Stimulated activated CD8-positive, alpha-beta memory T cell treated with anti-CD3 and anti-CD28 coated beads, Interleukin-15, amount 100 ng/mL, for 48 hours (primary cell): ENCODE measurements around the gene POU6F2.

Experiments
- DNase-seq, 2 donors: peaks; one replicate each; pipeline ENCODE4 v3.0.0-alpha.2; 2020; ENCODE audit warnings: low read depth in 2 of 2

Gene POU6F2

DNA sequence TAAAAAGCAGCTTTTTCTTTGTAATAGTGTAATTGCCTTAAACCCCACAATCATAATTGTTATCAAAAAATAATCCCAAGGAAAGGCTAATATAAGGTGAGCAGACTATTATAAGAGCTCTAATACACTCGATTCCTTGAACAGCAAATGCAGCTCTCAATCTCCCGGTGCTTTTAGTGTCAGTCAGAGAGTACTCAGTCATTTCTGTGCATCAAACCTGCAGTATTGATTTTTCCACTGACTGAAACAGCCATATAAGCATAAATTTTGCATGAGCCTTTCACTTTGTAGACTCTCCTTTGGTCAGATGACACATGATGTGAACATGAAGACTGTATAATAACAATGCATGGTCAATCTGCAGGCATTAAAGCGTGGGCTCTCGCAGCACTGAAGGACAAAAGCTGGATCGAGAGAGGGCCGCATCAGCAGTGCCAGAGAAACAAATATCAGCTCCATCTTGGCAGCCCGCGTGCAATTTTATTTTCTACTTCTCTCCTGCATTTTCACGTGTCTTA is 272.0 kb downstream of the POU6F2 start:
- no peak for DNase-seq

DNA sequence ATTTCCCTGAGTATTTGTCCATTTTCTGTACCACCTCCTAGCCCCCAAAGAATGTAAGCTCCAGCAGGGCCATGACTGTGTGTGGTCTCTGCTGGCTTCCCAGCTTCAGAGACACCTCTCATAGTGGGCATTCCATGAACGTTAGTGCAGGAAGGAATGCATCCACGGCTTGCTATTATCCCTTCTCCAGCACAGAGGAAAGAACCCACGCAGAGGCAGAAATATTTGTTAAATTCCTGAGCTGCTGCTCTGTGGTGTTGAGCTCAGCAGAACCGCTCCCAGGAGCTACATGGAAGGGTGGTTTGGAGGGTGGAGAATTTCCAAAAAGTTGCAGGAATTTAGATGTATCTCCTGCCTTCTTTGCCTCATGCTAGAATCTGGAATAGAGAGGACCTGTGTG is 275.2 kb downstream of the POU6F2 start:
- no peak for DNase-seq

DNA sequence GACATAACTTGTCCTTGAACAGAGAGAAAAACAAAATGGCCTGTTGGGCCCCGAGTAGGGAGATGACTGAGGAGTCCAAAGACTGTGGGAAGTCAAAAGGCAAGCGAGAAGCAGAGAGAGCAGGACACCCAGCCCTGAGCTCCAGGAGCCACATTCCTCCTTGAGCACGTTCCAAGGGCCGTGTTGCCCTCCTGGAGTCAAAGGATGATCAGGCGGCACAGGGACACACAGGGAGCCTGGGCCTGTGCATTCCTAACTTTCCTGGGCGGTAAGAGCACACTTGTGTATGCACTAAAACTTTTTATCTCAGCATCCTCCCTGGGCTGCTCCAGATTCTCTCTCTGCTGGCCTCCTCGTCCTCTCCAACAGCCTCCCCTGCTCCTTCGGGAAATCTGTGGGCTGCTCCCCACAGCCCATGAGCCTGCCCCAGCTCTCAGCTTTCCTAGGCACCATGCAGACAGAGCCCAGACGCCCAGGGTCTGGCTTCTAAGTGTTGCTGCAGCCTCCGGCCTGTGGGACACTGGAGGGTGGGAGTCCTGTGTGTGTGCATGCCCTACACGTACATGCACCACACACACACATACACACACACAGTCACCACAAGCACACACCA is 281.8 kb downstream of the POU6F2 start:
- no peak for DNase-seq

DNA sequence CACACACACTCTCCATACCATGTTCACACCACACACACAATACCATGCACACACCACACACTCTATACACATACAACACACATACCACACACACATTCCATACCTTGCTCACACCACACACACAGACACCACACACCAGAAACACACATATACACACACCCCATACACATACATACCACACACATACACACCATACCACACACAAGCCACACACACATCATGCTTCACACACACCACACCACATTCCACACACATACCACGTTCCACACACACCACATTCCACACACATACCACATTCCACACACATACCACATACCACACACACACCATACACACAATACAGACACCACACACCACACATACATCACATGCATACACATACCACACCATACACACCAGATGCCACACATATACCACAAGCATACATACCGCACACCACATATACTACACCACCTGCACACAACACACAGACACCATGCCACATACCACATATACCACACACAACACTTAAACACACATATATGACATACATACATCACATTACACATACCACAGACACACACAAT is 282.7 kb downstream of the POU6F2 start:
- no peak for DNase-seq

DNA sequence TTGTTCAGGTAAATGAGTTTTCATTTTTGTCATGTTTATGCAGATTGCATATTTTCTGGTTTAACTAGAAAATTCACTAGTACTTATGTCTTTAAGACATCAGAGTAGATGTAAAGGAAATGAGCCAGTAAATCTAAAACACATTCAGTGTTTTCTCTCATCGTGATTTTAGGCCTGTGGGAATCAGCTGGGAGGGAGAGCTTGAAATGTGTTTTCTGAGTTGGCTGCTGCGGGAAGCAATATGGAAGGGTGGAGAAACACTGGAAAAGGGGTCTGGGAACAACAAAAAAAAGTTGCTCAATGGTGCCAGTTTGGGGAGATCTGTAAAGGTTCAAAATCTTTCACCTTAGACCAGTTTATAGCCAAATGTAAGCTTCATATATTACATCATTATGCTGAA is 284.1 kb downstream of the POU6F2 start:
- no peak for DNase-seq

DNA sequence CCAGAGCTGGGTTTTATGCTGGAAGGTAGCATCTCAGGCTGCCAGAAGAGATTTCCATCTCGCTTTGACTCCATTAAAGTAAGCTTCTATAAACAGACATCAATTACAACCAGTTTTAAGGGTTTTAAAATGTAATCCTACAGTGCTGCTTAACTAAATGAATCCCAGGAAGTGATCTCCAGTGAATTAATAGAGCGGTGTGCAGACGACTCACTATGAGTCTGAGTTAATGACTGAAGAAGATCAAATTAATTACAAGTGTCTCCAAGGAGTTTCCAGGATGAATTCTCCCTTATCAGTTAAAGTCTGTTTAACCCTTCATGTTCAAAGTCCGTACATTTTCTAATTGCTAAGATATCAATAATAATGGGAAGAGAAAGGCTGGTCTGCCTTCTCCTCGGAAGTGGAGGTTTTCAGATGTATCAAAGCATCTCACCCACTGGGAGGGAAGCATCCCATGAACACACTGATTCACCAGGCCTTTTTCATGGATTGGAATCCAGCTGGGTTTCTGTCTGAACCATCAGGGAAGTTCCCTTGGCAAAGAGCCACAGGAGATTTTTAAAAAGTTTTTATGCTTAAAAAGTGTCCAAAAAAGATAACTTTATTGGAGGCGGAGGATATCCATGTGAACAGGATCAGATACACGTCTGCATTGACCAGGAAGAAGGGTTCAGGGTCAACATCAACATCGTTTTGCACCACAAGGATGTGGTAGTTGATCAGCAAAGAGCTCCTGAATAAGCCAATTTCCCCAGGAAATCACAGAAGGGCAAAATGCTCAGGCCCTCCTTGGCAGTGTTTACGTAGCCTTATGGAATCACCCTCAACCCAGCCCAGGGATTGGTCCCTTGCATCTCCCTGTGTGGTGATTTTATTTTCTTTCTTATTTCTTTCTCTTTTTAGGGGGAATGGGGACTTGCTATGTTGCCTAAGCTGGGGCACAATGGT is 288.2 kb downstream of the POU6F2 start:
- no peak for DNase-seq

DNA sequence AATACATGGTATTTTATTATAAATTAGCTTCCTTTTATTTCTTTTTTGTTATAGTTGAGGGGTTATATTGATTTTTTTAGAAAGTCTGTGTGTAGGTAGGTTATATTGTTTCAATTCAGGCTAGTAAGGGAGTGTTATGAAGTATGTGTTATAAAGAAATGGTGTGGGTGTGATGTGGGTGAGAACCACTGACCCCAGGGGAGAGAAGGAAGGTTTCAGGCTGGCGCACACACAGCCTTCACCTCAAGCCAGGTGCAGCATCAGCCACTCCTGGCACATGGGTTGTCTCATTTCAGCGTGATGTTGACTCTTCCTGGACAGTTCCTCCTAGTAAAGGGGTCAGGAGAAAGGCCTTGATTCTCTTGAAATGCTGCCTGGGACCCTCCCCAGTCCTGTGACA is 291.3 kb downstream of the POU6F2 start:
- no peak for DNase-seq

DNA sequence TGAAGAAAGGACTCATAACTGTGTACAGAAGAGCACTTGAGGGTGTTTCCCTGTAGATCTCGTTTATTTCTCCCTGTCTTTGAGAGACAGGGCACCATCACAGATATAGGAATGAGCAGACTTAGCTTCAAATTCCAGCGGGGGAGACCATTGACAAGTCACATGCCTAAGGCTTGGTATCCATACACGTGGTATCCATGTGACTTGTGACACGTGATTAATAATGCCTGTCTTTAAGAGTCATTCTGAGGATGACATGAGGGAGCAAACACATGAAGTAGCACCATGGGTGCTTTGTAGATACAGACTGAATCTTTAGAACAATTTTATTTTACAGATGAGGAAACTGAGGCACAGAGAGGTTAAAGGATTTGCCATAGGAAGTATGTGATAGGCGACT is 292.3 kb downstream of the POU6F2 start:
- DNase-seq: no peak

DNA sequence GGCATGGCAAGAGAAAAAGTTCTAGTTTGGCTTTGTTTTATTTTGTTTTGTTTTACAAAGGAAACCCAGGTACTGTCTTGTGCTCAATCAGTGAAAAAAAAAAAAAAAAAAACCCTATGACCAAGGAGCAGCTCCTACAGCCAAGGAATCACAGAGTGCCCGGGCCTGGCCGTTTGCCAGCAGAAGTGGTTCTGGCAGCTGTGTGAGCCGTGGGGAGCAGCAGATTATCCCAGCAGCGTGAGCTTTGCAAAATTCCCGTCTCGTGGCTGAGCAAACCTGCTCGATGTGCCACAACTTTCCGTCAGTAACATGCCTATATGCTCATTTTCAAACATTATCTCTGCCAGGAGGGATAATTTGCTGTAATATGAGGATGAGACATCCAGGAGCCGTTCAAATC is 293.7 kb downstream of the POU6F2 start:
- no peak for DNase-seq

DNA sequence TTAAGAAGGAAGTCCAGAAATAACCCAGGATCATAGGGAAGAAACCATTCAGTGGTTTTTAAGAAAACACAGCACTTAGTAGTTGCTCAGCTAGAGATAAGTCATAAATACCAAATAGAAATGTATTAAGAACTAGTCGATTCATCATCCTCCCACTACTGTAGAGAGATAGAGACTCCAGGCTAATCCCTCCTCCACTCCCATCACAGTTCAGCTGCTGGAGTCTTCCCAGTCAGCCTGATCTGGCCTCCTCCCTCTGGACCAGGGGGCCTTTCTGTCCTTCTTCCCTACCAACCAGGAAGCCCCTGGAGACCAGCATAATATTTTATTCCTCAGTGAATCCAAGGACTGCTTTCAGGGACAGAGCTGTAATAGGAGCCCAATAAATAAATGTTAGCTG is 294.4 kb downstream of the POU6F2 start:
- DNase-seq: no peak

DNA sequence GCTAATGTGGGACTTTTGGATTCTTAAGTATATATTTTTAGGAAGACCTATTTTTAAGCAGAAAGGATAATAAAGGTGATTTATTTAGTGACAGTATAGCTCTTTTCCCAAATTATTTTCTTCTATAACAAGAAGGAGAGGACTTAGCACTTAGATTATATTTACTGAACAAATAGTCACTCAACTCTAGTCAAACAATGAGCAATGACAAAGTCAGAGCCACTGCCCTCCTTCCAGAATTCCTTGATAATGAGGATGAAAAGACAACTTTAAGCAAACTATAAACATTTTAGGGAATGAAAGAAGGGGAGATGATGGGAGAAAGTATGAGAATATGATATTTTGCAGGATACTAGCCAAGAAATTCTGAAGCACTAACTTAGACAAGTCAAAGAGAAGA is 295.0 kb downstream of the POU6F2 start:
- DNase-seq: no peak

DNA sequence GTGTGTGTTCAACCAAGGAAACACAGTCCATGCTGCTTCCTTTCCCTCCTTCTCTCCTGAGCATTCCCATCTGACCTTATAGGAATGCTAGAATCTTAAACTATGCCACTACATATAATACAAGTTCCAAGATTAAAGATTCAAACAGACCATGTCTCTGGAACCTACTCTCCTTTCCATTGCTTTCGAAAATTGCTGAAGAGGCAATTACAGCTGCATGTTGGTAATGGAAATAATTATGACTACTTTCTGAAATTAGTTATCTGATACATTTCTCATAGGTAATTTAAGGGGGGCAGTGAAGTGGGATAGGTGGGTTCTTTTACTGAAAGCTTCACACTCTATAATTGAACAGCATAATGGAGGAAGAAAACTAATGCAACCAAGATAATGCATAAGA is 302.6 kb downstream of the POU6F2 start:
- no peak for DNase-seq

DNA sequence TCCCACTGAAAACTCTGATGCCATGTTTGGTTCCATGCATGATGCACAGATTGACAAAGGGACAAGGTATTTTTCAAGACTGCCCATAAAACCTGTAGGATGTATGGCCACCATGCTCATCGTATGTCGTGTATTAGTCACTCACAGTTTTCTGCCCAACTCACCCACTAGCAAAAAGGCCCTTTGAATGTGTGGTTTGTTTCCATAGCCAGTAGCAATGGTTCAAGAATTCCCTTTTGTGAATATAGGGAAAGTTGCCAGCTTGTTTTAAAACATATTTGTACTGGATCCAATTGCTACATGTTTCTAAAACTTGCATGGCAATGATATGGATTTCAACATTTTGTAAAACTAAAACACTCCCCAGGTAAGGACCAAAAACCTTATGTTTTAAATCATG is 307.5 kb downstream of the POU6F2 start:
- DNase-seq: no peak

DNA sequence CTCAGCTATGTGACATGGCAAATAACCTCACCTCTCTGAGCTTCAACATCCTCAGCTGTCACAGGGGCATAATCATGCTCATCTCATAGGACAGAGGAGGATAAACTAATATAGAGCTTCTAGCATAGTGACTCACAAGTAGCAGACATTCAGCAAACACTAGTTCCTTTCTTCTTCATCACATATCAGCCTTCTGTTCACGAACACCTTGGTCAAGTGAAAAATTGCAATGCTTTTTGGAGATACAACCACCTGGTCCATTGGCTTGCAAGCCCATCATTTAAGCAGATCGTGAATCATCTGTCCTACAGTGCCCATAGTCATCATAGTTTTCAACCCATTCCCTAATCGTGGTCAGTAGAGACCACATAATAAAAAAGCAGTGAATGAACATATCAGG is 310.6 kb downstream of the POU6F2 start:
- DNase-seq: no peak

DNA sequence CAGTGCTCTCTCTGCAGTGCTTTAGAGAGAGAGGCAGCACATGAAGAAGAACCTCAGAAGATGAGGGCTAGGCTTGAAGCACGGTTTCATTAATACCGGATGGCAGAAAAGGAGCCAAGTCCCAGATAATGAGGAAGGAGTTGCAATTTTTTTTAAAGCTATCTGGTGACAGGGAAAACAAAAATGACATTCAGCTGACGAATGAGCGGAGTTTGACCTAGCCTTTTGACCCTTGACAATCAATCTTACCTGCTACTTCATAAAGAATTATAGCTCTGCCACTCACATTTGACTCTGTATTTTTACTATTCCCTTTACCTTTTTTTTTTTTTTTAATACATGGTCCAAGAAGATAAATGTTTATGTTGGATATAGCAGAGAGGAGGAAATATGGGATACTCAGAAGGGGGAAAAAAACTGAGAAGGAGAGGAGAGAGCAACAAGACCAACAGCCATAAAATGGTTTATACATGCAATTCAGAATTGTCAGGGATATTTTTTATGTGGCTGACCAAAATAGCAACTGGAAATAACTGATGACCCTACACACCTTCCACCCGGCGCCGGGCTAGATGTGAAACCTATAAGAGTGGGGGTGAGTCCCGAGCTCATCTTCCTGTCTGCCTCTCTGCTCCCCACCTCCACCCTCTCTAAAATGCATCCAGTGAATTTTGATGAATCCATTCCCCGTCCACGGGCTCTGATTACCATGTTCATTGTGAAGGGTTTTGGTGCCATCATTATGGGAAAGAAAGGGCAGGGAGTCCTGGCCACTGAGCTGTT is 314.1 kb downstream of the POU6F2 start:
- no peak for DNase-seq

DNA sequence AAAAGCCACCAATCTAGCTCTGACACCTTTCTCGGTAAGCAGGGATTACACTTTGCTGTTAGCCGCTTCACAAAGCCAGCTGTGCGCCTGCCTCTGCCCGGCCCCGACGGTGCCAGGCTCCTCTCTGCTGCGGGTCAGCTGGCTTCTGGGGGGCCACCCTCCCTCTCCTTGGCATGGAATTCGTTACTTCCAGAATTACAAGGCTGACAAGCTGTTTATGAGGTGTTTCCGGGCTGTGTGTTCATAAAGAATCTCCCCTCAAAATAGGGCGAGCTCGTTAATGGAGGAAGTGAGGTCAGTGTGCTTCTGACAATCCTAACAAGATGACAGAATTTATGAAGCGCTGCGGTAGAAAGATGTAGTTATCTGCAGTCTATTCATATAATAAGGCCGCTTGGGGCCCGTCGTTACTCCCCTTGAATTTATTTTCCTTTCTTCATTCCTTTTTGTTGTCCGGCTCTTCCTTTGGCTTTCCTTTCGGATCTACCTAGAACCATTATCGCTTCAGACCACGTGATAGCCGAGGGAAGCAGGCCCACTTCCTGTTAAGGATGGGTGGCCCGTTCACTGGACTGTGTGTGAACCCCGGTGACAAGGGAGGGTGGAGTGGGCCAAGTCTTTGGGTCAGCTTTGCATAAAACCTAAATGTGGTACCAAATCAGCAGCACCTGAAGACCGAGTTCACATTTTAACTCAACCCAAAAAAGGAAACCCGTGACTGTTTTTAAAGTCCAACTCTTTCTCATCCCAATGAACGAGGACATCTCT is 315.5 kb downstream of the POU6F2 start:
- DNase-seq: no peak

DNA sequence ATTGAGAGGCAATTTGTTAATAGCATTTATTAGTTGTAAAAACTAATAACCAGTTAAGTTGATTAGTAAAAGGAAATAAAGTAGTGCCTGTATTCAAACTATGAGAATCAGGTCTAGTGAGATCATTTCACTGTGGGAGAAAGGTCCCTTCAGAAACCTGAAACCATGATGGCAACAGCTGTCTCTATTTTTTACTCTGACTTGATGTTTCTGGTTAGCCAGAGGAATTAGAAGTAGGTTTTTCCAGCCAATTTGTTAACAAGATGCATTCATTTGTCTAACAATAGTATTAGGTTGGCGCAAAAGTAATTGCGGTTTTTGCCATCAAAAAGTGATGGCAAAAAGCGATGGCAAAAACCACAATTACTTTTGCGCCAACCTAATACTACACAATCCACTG is 316.3 kb downstream of the POU6F2 start:
- no peak for DNase-seq

DNA sequence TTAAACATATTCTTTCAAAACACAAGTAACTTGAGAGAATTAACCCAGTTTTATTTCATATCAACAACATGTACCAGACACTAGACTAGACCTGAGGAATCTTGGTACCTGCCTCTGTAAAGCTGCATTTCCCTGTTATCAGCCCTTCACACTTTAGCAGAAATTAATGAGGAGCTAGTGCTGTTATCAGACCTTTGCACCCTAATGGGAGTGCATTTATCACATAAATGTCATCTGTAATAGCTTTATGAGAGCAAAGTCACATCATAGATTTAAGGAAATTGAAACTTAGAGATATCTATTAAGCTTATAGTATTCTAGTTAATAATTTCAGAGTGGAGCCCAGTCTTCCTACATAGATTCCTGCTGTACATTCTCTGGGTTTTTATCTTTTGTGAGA is 318.1 kb downstream of the POU6F2 start:
- DNase-seq: no peak

DNA sequence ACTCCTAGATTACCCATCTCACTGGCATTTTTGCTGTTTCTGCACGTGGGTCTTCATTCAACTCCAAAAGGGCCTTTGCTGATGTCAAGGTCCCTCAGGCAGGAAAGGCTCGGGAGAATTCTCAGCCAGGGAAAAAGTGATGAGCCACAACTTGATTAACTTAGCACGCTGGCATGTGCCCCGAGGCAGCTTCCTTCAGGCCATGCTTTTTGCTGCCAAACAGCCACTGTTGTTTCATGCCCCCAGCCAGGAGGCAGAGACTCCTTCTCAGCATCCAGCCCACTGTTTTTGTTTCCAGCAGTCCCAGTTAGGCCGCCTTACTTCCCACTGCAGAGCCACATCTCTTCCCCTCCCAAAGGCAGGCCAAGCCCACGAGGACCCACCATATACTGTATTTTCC is 322.0 kb downstream of the POU6F2 start:
- DNase-seq: no peak

DNA sequence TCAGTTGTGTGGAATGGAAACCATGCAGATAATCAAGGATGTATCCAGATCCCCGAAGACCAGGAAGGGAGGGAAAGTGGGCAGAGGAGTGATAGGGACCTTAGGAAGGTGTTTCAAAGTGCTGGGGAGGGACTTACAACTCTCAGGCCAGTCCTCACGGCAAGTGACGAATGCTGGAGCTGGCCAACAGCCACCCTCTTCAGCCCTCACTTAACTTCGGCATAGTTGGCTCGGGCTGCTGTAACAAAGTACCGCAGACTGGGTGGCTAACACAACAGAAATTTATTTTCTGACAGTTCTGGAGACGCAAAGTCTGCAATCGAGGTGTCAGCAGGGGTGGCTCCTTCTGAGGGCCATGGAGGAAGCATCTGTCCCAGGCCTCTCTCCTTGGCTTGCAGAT is 322.6 kb downstream of the POU6F2 start:
- DNase-seq: no peak

DNA sequence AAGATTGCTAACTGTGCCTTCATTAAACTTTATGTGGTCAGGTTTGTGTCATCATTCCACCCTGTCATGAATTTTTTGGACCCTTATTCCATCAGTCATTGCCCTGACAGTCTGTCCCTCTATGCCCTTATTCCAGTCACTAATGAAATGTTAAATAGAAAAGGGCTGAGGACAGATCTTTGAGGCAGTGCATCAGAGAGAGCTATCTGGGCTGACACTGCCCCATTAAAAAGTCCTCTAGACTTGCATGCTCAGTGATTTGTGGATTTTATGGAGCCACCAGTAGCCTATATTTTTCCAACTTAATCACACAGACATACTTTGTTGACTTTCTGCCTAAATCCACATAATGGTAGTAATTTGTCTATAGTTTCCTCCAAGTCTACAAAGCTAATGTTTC is 323.8 kb downstream of the POU6F2 start:
- no peak for DNase-seq
